ENCODE results near the gene BCL11A.
"Not testable (repeated sequence)": the region's sequence is repeated elsewhere in the genome, so short reads cannot be mapped to it uniquely, and the experiment has no call there.

The BCL11A gene

GRCh38 chr2:60432035-60432601 lies 121.3 kb downstream of the BCL11A start:
- DNase-seq (ENCODE audit: low read depth), result no peak

- no peak for DNase-seq (ENCODE audit: low read depth)
These were observed 123.8 kb downstream of the BCL11A start for GRCh38 chr2:60429681-60430080.

GRCh38 chr2:60426880-60427279 lies 126.6 kb downstream of the BCL11A start:
- DNase-seq (ENCODE audit: low read depth), result no peak

GRCh38 chr2:60426341-60426740 lies 127.1 kb downstream of the BCL11A start:
- DNase-seq (ENCODE audit: low read depth), result no peak

- no peak for DNase-seq (ENCODE audit: low read depth)
These were observed 129.2 kb downstream of the BCL11A start for GRCh38 chr2:60424233-60424632.

GRCh38 chr2:60423505-60423904 lies 129.9 kb downstream of the BCL11A start:
- DNase-seq (ENCODE audit: low read depth), result no peak

- no peak for DNase-seq (ENCODE audit: low read depth)
These were observed 130.5 kb downstream of the BCL11A start for GRCh38 chr2:60422826-60423483.

GRCh38 chr2:60417210-60417609 lies 136.2 kb downstream of the BCL11A start:
- DNase-seq (ENCODE audit: low read depth), result not testable (repeated sequence)

- DNase-seq (ENCODE audit: low read depth), result no peak
These were observed 137.0 kb downstream of the BCL11A start for GRCh38 chr2:60416221-60417008.

- DNase-seq (ENCODE audit: low read depth), result no peak
These were observed 137.6 kb downstream of the BCL11A start for GRCh38 chr2:60415814-60416213.

GRCh38 chr2:60414495-60415138 lies 138.8 kb downstream of the BCL11A start:
- DNase-seq (ENCODE audit: low read depth), result no peak

GRCh38 chr2:60413814-60414168 lies 139.7 kb downstream of the BCL11A start:
- DNase-seq (ENCODE audit: low read depth), result no peak

GRCh38 chr2:60413069-60413813 lies 140.2 kb downstream of the BCL11A start:
- no peak for DNase-seq (ENCODE audit: low read depth)

GRCh38 chr2:60412620-60413019 lies 140.8 kb downstream of the BCL11A start:
- DNase-seq (ENCODE audit: low read depth), result no peak

- DNase-seq (ENCODE audit: low read depth), result no peak
These were observed 141.4 kb downstream of the BCL11A start for GRCh38 chr2:60412027-60412426.

- no peak for DNase-seq (ENCODE audit: low read depth)
These were observed 142.2 kb downstream of the BCL11A start for GRCh38 chr2:60411295-60411694.

GRCh38 chr2:60410456-60411146 lies 142.9 kb downstream of the BCL11A start:
- DNase-seq (ENCODE audit: low read depth), result no peak

GRCh38 chr2:60409531-60409871 lies 144.0 kb downstream of the BCL11A start:
- no peak for DNase-seq (ENCODE audit: low read depth)

- DNase-seq (ENCODE audit: low read depth), result no peak
These were observed 144.5 kb downstream of the BCL11A start for GRCh38 chr2:60408811-60409530.

GRCh38 chr2:60408207-60408606 lies 145.2 kb downstream of the BCL11A start:
- DNase-seq (ENCODE audit: low read depth), result no peak

- no peak for DNase-seq (ENCODE audit: low read depth)
These were observed 146.1 kb downstream of the BCL11A start for GRCh38 chr2:60407398-60407797.
